Ishikawa (cell line): ENCODE results near the gene ZBTB12.

ENCODE experiments used
- CEBPB ChIP-seq: IDR thresholded peaks from 2 replicates; pipeline ENCODE4 v1.6.1; 2012
- CREB1 ChIP-seq: IDR thresholded peaks from 2 replicates; pipeline ENCODE4 v1.6.1; 2012; ENCODE audit warnings: low read depth
- EGR1 ChIP-seq: IDR thresholded peaks from 2 replicates; pipeline ENCODE4 v1.6.1; 2012
- EP300 ChIP-seq: IDR thresholded peaks from 2 replicates; pipeline ENCODE4 v1.6.1; 2012; ENCODE audit warnings: borderline replicate concordance
- FOXM1 ChIP-seq: IDR thresholded peaks from 2 replicates; pipeline ENCODE4 v1.6.1; 2012; ENCODE audit warnings: low read depth, borderline replicate concordance
- NFIC ChIP-seq: IDR thresholded peaks from 2 replicates; pipeline ENCODE4 v1.6.1; 2012
- RAD21 ChIP-seq: IDR thresholded peaks from 2 replicates; pipeline ENCODE4 v1.6.1; 2012; ENCODE audit warnings: low read depth
- TAF1 ChIP-seq: IDR thresholded peaks from 2 replicates; pipeline ENCODE4 v1.6.1; 2012; ENCODE audit warnings: low read depth, mild to moderate bottlenecking
- TCF12 ChIP-seq: IDR thresholded peaks from 2 replicates; pipeline ENCODE4 v1.6.1; 2012; ENCODE audit warnings: low read depth
- TEAD4 ChIP-seq: IDR thresholded peaks from 2 replicates; pipeline ENCODE4 v1.6.1; 2012
- YY1 ChIP-seq: IDR thresholded peaks from 2 replicates; pipeline ENCODE4 v1.6.1; 2012; ENCODE audit warnings: low read depth
- ZBTB7A ChIP-seq: IDR thresholded peaks from 2 replicates; pipeline ENCODE4 v1.6.1; 2012; ENCODE audit warnings: low read depth
- TF ChIP-seq, protein P1 (sequence below): IDR thresholded peaks from 2 replicates; pipeline ENCODE4 v1.6.1; 2012; ENCODE audit warnings: low read depth, mild to moderate bottlenecking
- TF ChIP-seq, protein P2 (sequence below): IDR thresholded peaks from 2 replicates; pipeline ENCODE4 v1.6.1; 2012
- TF ChIP-seq, protein P3 (sequence below): IDR thresholded peaks from 2 replicates; pipeline ENCODE4 v1.6.1; 2012

Gene ZBTB12

DNA sequence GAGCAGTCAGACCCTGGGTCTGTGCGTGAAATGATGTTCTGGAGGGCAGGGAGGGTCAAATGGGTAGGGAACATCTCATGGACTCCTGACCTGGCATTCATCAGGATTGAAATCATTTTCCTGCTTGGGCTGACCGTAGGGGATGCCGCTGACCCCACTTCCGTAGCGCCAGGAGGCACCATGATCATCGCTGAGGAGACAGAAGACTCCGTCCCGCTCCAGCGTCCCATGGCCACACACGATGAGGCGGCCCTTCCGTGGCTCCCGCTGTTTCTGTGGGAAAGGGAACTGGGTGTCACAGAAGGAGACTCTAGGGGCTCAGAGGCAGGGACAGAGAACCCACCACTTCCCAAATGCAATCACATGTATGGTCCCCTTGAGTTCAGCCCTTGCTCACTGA, 41.5 kb downstream of the ZBTB12 start:
- TF ChIP-seq, protein P1, sequence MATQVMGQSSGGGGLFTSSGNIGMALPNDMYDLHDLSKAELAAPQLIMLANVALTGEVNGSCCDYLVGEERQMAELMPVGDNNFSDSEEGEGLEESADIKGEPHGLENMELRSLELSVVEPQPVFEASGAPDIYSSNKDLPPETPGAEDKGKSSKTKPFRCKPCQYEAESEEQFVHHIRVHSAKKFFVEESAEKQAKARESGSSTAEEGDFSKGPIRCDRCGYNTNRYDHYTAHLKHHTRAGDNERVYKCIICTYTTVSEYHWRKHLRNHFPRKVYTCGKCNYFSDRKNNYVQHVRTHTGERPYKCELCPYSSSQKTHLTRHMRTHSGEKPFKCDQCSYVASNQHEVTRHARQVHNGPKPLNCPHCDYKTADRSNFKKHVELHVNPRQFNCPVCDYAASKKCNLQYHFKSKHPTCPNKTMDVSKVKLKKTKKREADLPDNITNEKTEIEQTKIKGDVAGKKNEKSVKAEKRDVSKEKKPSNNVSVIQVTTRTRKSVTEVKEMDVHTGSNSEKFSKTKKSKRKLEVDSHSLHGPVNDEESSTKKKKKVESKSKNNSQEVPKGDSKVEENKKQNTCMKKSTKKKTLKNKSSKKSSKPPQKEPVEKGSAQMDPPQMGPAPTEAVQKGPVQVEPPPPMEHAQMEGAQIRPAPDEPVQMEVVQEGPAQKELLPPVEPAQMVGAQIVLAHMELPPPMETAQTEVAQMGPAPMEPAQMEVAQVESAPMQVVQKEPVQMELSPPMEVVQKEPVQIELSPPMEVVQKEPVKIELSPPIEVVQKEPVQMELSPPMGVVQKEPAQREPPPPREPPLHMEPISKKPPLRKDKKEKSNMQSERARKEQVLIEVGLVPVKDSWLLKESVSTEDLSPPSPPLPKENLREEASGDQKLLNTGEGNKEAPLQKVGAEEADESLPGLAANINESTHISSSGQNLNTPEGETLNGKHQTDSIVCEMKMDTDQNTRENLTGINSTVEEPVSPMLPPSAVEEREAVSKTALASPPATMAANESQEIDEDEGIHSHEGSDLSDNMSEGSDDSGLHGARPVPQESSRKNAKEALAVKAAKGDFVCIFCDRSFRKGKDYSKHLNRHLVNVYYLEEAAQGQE, result no peak
- TF ChIP-seq YY1, result no peak
- TF ChIP-seq TCF12, result no peak
- no peak for TF ChIP-seq RAD21
- no peak for TF ChIP-seq TAF1
- TF ChIP-seq FOXM1, result no peak
- TF ChIP-seq, protein P2, sequence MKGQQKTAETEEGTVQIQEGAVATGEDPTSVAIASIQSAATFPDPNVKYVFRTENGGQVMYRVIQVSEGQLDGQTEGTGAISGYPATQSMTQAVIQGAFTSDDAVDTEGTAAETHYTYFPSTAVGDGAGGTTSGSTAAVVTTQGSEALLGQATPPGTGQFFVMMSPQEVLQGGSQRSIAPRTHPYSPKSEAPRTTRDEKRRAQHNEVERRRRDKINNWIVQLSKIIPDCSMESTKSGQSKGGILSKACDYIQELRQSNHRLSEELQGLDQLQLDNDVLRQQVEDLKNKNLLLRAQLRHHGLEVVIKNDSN, result no peak
- TF ChIP-seq TEAD4, result no peak
- no peak for TF ChIP-seq EGR1
- no peak for TF ChIP-seq CEBPB
- TF ChIP-seq NFIC, result no peak
- TF ChIP-seq, protein P3, sequence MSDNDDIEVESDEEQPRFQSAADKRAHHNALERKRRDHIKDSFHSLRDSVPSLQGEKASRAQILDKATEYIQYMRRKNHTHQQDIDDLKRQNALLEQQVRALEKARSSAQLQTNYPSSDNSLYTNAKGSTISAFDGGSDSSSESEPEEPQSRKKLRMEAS, result no peak
- no peak for TF ChIP-seq EP300
- no peak for TF ChIP-seq CREB1
- no peak for TF ChIP-seq ZBTB7A

DNA sequence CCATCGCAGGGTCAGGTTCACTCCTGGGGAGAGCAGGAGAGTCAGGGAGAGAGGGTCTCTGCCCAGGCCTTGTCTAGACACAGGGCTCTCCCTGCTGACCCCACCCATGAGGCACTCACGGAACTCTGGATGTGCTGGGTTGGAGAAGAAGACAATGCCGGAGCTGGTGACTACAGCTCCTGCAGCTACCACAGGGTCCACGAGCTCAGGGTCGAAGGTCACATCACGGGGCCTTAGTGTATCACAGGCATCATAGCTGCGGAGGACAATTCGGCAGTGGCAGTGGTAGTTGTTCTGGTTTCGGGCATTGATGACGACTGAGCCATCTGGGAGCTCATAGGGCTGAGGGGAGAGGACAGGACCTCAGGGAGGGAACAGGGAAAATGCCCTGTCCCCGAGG, 42.0 kb downstream of the ZBTB12 start:
- TF ChIP-seq TAF1, result no peak
- TF ChIP-seq EP300, result no peak
- no peak for TF ChIP-seq NFIC
- TF ChIP-seq ZBTB7A, result no peak
- TF ChIP-seq, protein P3, result no peak
- TF ChIP-seq TCF12, result no peak
- TF ChIP-seq CREB1, result no peak
- no peak for TF ChIP-seq CEBPB
- no peak for TF ChIP-seq TEAD4
- TF ChIP-seq RAD21, result no peak
- TF ChIP-seq, protein P1, result no peak
- TF ChIP-seq, protein P2, result no peak
- no peak for TF ChIP-seq EGR1
- no peak for TF ChIP-seq FOXM1
- no peak for TF ChIP-seq YY1

DNA sequence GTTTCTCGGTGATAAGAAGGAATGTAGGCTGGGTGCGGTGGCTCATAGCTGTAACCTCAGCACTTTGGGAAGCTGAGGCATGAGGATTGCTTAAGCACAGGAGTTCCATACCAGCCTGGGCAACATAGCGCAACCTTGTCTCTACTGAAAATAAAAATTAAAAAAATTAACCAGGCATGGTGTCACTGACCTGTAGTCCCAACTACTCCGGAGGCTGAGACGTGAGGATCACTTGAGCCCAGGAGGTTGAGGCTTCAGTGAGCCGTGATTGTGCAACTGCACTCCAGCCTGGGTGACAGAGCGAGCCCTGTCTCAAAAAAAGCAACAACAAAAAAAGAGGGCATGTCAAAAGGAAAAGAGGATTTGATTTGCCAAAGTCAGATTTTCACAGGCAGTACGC, 43.2 kb downstream of the ZBTB12 start:
- TF ChIP-seq NFIC (no peak), YY1 (no peak), TEAD4 (no peak), TCF12 (no peak), RAD21 (no peak), TAF1 (no peak), ZBTB7A (no peak), CREB1 (no peak)
- TF ChIP-seq, protein P3, result no peak

DNA sequence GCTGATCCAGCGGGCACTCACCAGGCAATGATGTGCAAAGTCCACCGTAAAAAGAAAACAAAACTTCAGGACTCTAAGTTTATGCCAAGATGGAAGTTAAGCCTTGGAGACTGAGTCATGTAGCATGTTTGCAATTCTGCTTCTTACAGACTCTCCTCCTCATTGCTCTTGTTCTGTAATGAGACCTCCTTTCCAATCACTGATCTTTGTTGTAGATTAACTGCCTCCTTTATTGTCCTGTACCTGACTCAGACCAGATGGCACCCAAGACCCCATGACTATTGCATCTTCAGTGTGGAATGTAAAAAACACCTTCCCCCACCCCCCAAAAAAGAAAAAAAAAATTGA, 50.4 kb downstream of the ZBTB12 start:
- TF ChIP-seq ZBTB7A, result no peak

DNA sequence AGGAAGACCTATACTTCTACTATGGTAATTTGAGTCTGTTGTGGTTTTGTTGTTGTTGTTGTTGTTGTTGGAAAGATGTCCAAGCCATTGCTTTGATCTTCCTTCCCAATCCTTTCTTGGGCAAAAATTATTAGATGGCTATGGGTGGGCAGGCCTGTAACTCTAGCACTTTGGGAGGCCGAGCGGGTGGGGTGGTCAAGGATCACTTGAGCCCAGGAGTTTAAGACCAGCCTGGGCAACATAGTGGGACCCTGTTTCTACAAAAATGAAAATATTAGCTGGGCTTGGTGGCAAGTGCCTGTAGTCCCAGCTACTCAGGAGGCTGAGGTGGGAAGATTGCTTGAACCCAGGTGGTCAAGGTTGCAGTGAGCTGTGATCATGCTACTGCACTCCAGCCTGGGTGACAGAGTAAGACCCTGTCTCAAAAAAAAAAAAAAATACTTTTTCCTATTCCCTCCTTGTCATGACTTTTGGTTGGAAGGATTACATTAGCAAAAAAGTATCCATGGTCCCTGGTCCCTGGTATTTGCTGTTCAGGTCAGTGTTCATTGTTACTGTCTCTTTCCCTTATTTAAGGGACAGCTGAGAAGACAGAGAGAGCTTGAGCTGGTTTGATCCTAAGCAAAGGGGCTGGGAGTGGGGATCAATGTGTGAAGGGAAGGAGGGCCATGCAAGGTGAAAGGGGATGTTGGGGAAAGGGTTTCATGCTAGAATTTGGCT, 51.0 kb downstream of the ZBTB12 start:
- TF ChIP-seq, protein P3, result no peak
- TF ChIP-seq EP300, result no peak
- no peak for TF ChIP-seq YY1
- TF ChIP-seq RAD21, result no peak
- TF ChIP-seq NFIC, result no peak
- TF ChIP-seq FOXM1, result no peak
- TF ChIP-seq TCF12, result no peak
- TF ChIP-seq TEAD4, result no peak
- TF ChIP-seq ZBTB7A, result no peak
- TF ChIP-seq, protein P1, result no peak
- no peak for TF ChIP-seq EGR1
- TF ChIP-seq, protein P2, result no peak
- no peak for TF ChIP-seq CEBPB
